Measurements from ENCODE around the gene C12orf57. TPM values are rescaled to one million over a fixed set of nuclear protein-coding genes. Genes with fewer than 3 reads are reported as not detected.
A peak's percentile ranks its signal among the peaks of the same experiment; 100 is the strongest.

The C12orf57 gene
- total and polyA plus RNA-seq, 10 of the 15 experiments (the other 5 are each of a cell fraction or from before 2014, with no cell fraction given), result 64.5 to 377 (median 211) TPM

GRCh38 chr12:6941782-6942181 lies 2.0 kb upstream of the C12orf57 start:
- ATAC-seq, result no peak

GRCh38 chr12:6942331-6942665 lies 1.5 kb upstream of the C12orf57 start:
- CTCF ChIA-PET, result interaction anchor here (11.6 kb wide), 1 partner anchor 18 kb away, joined by 645 read pairs; no protein-coding TSS in a partner anchor
- Histone ChIP-seq H3K4me3 (no peak overlapping the region), H2AFZ (ENCODE audit: control insufficient read depth, low read depth, low read length) (no peak overlapping the region), H3K4me2 (ENCODE audit: control insufficient read depth, insufficient read depth) (no peak overlapping the region), H3K27ac (ENCODE audit: control insufficient read depth, insufficient read depth) (no peak overlapping the region), H3K9ac (ENCODE audit: control insufficient read depth, insufficient read depth, low read length) (no peak overlapping the region), H3K9me3 (replicated peaks; ENCODE audit: control insufficient read depth, insufficient read depth, low read length) (no peaks in the 10 kb centered on the region), H3K79me2 (ENCODE audit: control insufficient read depth, insufficient read depth, low read length) (peaks cover 26% of the 10 kb centered on the region), H3K4me1 (ENCODE audit: control insufficient read depth, insufficient read depth, low read length) (peaks cover 20% of the 10 kb centered on the region), H3K27me3 (replicated peaks in 1 of 2; ENCODE audit: control insufficient read depth in 2 of 2, insufficient read depth in 2 of 2, low read length in 1 of 2) (no peaks in the 10 kb centered on the region), H3K36me3 (ENCODE audit: control insufficient read depth in 2 of 2, insufficient read depth in 2 of 2, low read length in 1 of 2) (peaks cover 2 to 3% of the 10 kb centered on the region in 2 experiments; a peak in 1 of 4 replicates), H4K20me1 (ENCODE audit: control insufficient read depth, insufficient read depth) (no peaks in the 10 kb centered on the region)
- BruUV-seq (replicated peaks), result no TSS peak
- FAIRE-seq (no peak), ATAC-seq (no peak), DNase-seq (ENCODE audit: low read depth, low spot score) (no peak)
- intact Hi-C loops (cut with micrococcal nuclease; ENCODE audit: unreplicated experiment), result no loop called here
- RAD21 ChIA-PET (ENCODE audit: unreplicated experiment), result interaction anchor here (2.8 to 5.6 kb wide), 2 partner anchors 17 to 74 kb away, joined by 20 to 45 read pairs; partner anchors contain the start of gene TPI1
- WGBS (ENCODE audit: insufficient coverage, insufficient replicate concordance, low lambda C conversion rate, missing lambda C conversion rate), result 96% methylated on average over 11 of the region's 11 CpGs
- TF ChIP-seq GABPA (IDR thresholded peaks at IDR 0.05; ENCODE audit: low read depth) (no peak), ZBTB33 (IDR thresholded peaks at IDR 0.05) (peak; percentile 51; the same call in 1 of the 2 replicates), FOS (IDR thresholded peaks at IDR 0.05; ENCODE audit: borderline replicate concordance, extremely low read depth, insufficient read length) (no peak)
- SMC1A ChIA-PET (ENCODE audit: uncharacterized antibody, unreplicated experiment), result interaction anchor here (11.6 kb wide), 1 partner anchor 18 kb away, joined by 395 read pairs; no protein-coding TSS in a partner anchor
- POLR2A ChIA-PET, result interaction anchor here (3.8 to 17.8 kb wide), 2 partner anchors 18 kb away, joined by 19 to 524 read pairs; no protein-coding TSS in a partner anchor
- in situ Hi-C loops (cut with MboI), result no loop called here

More at GRCh38 chr12:6941782-6942181, 2.0 kb upstream of the C12orf57 start:
- ChIA-PET RAD21 (ENCODE audit: unreplicated experiment) (interaction anchor here (5.6 kb wide), 1 partner anchor 16 kb away, joined by 45 read pairs; no protein-coding TSS in a partner anchor), SMC1A (ENCODE audit: uncharacterized antibody, unreplicated experiment) (no interaction called here), CTCF (interaction anchor here (0.7 to 8.6 kb wide), 4 partner anchors 17 to 69 kb away, joined by 3 to 111 read pairs (median 20); partner anchors contain the start of gene SPSB2), POLR2A (interaction anchor here (17.8 kb wide), 1 partner anchor 19 kb away, joined by 524 read pairs; no protein-coding TSS in a partner anchor)
- WGBS (ENCODE audit: insufficient coverage, insufficient replicate concordance, low lambda C conversion rate, missing lambda C conversion rate), result 98% methylated on average over 9 of the region's 12 CpGs
- Histone ChIP-seq H3K36me3 (ENCODE audit: control insufficient read depth in 2 of 2, insufficient read depth in 2 of 2, low read length in 1 of 2) (peaks cover 2 to 3% of the 10 kb centered on the region in 2 experiments; a peak in 1 of 4 replicates), H3K4me2 (ENCODE audit: control insufficient read depth, insufficient read depth) (no peak overlapping the region), H3K9ac (ENCODE audit: control insufficient read depth, insufficient read depth, low read length) (no peak overlapping the region), H3K79me2 (ENCODE audit: control insufficient read depth, insufficient read depth, low read length) (peaks cover 31% of the 10 kb centered on the region), H2AFZ (ENCODE audit: control insufficient read depth, low read depth, low read length) (no peak overlapping the region), H3K27ac (ENCODE audit: control insufficient read depth, insufficient read depth) (no peak overlapping the region), H4K20me1 (ENCODE audit: control insufficient read depth, insufficient read depth) (no peaks in the 10 kb centered on the region), H3K27me3 (replicated peaks in 1 of 2; ENCODE audit: control insufficient read depth in 2 of 2, insufficient read depth in 2 of 2, low read length in 1 of 2) (no peaks in the 10 kb centered on the region), H3K9me3 (replicated peaks; ENCODE audit: control insufficient read depth, insufficient read depth, low read length) (no peaks in the 10 kb centered on the region), H3K4me3 (no peak overlapping the region), H3K4me1 (ENCODE audit: control insufficient read depth, insufficient read depth, low read length) (peaks cover 15% of the 10 kb centered on the region)
- FAIRE-seq (no peak), DNase-seq (ENCODE audit: low read depth, low spot score) (no peak)
- TF ChIP-seq SRF (IDR thresholded peaks at IDR 0.05; ENCODE audit: low read depth in 2 of 2, low read length in 2 of 2), result no peak
- 0 out of 2 replicates have a peak, but pooled peaks have one; percentile 19 for TF ChIP-seq POLR2A (IDR thresholded peaks at IDR 0.05; ENCODE audit: low read depth, low read length)
- in situ Hi-C loops (cut with MboI), result no loop called here
- intact Hi-C loops (cut with micrococcal nuclease; ENCODE audit: unreplicated experiment), result no loop called here
- no TSS peak for BruUV-seq (replicated peaks)

All from GM12878 (cell line).